HG03175 (cell line): ENCODE data around the gene INO80.
"Not testable (repeated sequence)": the region's sequence is repeated elsewhere in the genome, so short reads cannot be mapped to it uniquely, and the experiment has no call there.

ENCODE experiments used
- ATAC-seq: cut with Tn5 transposase; IDR thresholded peaks from one replicate; pipeline ENCODE4 v1.9.1; 2021; ENCODE audit warnings: mild to moderate bottlenecking, moderate library complexity; ENCODE audit not compliant: unreplicated experiment

Gene INO80

GRCh38 chr15:41122849-41123248, 6.8 kb upstream of the INO80 start:
- ATAC-seq, result no peak

- no peak for ATAC-seq
These were observed 5.9 kb upstream of the INO80 start for GRCh38 chr15:41121951-41122350.

GRCh38 chr15:41116962-41117252, 827 bp upstream of the INO80 start:
- no peak for ATAC-seq

DNA sequence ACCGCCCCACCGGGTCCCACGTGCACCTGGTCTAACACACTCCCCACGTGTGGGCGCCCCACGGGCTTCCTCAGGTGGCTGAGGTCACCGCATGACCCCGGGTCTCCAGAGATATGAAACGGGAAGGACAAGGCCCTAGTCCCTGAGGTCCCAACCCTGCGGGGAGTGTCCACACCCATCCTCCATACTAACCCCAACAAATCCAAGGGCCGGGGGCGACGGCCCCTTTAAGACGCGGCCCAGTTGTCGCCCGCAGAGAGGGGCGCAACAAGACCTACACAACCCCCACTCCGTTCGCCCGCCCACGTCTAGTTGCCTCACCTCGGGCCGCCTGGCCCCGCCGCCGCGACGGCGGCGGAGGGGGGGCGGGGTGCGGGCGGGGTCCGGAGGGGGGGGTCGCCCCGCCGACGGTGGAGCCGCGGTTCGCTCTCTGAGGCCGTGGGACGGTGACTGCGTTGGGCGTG, 396 bp downstream of the INO80 start:
- ATAC-seq, result peak; percentile 55

- no peak for ATAC-seq
These were observed 874 bp downstream of the INO80 start for GRCh38 chr15:41115161-41115651.

GRCh38 chr15:41106947-41107346, 9.1 kb downstream of the INO80 start:
- no peak for ATAC-seq

GRCh38 chr15:41105348-41106334, 10.4 kb downstream of the INO80 start:
- ATAC-seq, result no peak

- ATAC-seq, result no peak
These were observed 11.8 kb downstream of the INO80 start for GRCh38 chr15:41104234-41104633.

- ATAC-seq, result no peak
These were observed 13.2 kb downstream of the INO80 start for GRCh38 chr15:41102854-41103253.

- no peak for ATAC-seq
These were observed 19.9 kb downstream of the INO80 start for GRCh38 chr15:41096178-41096577.

DNA sequence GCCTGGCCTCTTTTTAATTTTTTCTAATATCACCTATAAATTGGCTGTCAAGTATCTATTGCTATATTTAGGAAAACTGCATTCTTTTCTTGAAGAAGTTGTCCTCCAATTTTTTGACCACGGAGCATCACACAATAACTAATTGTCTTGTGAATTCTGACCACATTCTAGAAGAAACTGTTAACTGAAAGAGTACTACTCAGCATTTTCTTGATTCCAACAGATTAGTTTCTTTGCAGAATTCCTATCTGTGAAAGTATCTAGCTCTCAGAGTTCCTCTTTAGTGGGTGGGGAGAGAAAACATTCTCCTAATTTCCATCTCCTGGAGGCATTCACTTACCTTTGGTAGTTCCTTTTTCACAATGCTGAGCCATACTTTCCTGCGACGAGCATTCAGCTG, 31.1 kb downstream of the INO80 start:
- ATAC-seq, result no peak

- ATAC-seq, result no peak
These were observed 35.9 kb downstream of the INO80 start for GRCh38 chr15:41080144-41080543.

DNA sequence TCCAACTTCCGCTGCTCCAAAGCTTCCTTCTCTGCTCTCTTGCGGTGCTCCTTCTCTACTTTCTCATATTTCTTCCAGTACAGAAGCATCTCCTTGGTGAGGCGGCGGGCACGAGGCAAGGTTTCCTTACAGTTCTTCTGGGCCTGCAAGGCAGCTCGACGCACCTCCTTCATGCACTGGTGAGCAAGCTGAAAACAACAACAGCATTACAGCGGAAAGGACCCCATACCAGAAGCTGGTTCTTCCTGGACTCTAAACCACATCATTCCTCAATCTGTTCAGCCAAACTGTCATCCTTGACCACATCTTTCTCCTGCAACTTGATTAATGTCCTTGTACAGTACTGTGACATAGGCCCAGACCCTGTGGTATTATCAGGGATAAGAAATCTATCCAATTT, 36.4 kb downstream of the INO80 start:
- no peak for ATAC-seq

DNA sequence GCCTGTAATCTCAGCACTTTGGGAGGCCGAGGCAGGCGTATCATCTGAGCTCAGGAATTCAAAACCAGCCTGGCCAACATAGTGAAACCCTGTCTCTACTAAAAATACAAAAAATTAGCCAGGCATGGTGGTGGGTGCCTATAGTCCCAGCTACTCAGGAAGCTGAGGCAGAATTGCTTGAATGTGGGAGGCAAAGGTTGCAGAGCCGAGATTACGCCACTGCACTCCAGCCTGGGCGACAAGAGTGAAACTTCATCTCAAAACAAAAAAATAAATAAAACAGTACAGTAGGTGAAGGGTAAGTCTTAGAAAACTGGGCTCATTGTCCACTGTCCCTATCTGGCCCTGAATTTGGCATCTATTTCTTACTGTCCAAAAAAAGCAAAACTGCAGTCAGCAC, 37.2 kb downstream of the INO80 start:
- ATAC-seq, result not testable (repeated sequence)

- no peak for ATAC-seq
These were observed 38.0 kb downstream of the INO80 start for GRCh38 chr15:41078125-41078524.

GRCh38 chr15:41073028-41073427, 43.1 kb downstream of the INO80 start:
- no peak for ATAC-seq

GRCh38 chr15:41072013-41072412, 44.1 kb downstream of the INO80 start:
- no peak for ATAC-seq

GRCh38 chr15:41066516-41066915, 49.6 kb downstream of the INO80 start:
- no peak for ATAC-seq

- no peak for ATAC-seq
These were observed 54.4 kb downstream of the INO80 start for GRCh38 chr15:41061667-41062066.

DNA sequence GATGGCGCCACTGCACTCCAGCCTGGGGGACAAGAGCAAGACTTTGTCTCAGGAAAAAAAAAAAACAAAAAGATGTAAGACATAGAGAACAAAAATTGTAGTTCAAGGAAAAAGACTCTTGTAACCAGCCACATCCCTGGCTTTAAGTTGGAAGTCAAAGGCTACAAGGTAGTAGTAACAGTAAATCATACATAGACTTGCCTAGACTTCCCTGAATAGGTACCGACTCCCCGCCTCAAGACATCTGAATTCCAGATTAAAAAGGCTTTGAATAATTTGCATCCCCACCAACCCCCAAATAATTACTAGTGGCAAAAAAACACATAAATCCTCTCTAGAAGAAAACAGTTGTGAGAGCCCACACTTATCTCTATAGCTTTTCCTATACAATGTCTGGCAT, 55.6 kb downstream of the INO80 start:
- ATAC-seq, result no peak

- no peak for ATAC-seq
These were observed 59.3 kb downstream of the INO80 start for GRCh38 chr15:41056810-41057209.

- no peak for ATAC-seq
These were observed 60.4 kb downstream of the INO80 start for GRCh38 chr15:41055706-41056105.

DNA sequence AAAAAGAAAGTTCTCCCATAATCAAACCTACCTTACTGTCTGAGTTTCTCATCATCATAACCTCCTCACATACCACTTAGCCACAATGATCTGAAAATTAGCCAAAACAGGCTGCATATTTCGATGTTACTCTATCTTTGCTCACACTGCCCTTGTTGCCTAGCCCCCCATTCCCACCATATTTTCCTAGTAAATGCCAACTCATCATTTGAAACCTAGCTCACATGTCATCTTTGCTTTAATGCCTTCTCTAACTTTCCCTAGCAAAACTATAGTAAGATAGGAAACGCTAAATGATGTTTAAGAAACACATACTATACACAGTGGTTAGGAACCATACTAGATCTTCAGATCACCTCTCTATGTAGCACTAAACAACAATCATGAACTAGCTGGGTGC, 64.9 kb downstream of the INO80 start:
- ATAC-seq, result no peak
